NCI-H128 (cell line): Measurements from ENCODE around the gene PLPPR1.

Experiments
- DNase-seq: peaks from one replicate; lab custom pipeline; 2025; ENCODE audit not compliant: unreplicated experiment; lab: John Stamatoyannopoulos, UW

PLPPR1 gene

GRCh38 chr9:101200852-101201251 lies 172.3 kb downstream of the PLPPR1 start:
- no peak for DNase-seq

- DNase-seq, result no peak
These were observed 173.1 kb downstream of the PLPPR1 start for GRCh38 chr9:101201630-101202029.

GRCh38 chr9:101209670-101210069 lies 181.1 kb downstream of the PLPPR1 start:
- DNase-seq, result no peak

GRCh38 chr9:101212661-101213060 lies 184.1 kb downstream of the PLPPR1 start:
- no peak for DNase-seq

- DNase-seq, result no peak
These were observed 190.5 kb downstream of the PLPPR1 start for GRCh38 chr9:101219030-101219429.

- no peak for DNase-seq
These were observed 191.8 kb downstream of the PLPPR1 start for GRCh38 chr9:101220341-101220740.

- DNase-seq, result no peak
These were observed 196.7 kb downstream of the PLPPR1 start for GRCh38 chr9:101225271-101225670.

- no peak for DNase-seq
These were observed 197.6 kb downstream of the PLPPR1 start for GRCh38 chr9:101226161-101226560.

GRCh38 chr9:101226803-101227202 lies 198.3 kb downstream of the PLPPR1 start:
- no peak for DNase-seq

- no peak for DNase-seq
These were observed 201.1 kb downstream of the PLPPR1 start for GRCh38 chr9:101229606-101230005.

GRCh38 chr9:101232405-101232977 lies 204.0 kb downstream of the PLPPR1 start:
- no peak for DNase-seq

GRCh38 chr9:101235105-101235866 lies 206.8 kb downstream of the PLPPR1 start:
- no peak for DNase-seq

- DNase-seq, result no peak
These were observed 214.1 kb downstream of the PLPPR1 start for GRCh38 chr9:101242651-101243050.

- no peak for DNase-seq
These were observed 218.2 kb downstream of the PLPPR1 start for GRCh38 chr9:101246691-101247090.

GRCh38 chr9:101247297-101247696 lies 218.8 kb downstream of the PLPPR1 start:
- no peak for DNase-seq

- DNase-seq, result no peak
These were observed 226.4 kb downstream of the PLPPR1 start for GRCh38 chr9:101254733-101255433.

GRCh38 chr9:101264727-101265126 lies 236.2 kb downstream of the PLPPR1 start:
- DNase-seq, result no peak

- DNase-seq, result no peak
These were observed 236.7 kb downstream of the PLPPR1 start for GRCh38 chr9:101265261-101265660.

GRCh38 chr9:101268426-101268825 lies 239.9 kb downstream of the PLPPR1 start:
- no peak for DNase-seq

GRCh38 chr9:101269591-101270283 lies 241.2 kb downstream of the PLPPR1 start:
- DNase-seq, result no peak

GRCh38 chr9:101270302-101270701 lies 241.8 kb downstream of the PLPPR1 start:
- DNase-seq, result no peak

- DNase-seq, result no peak
These were observed 242.6 kb downstream of the PLPPR1 start for GRCh38 chr9:101271102-101271501.
